GM18507 (cell line): ENCODE measurements around the gene SGMS1.
"Not testable (repeated sequence)": the region's sequence is repeated elsewhere in the genome, so short reads cannot be mapped to it uniquely, and the experiment has no call there.

ENCODE experiments used
- DNase-seq: peaks from one replicate; pipeline ENCODE4 v3.0.0; 2011; ENCODE audit warnings: low read depth; ENCODE audit not compliant: insufficient read length; ENCODE audit errors: extremely low spot score
- FAIRE-seq: peaks from 2 replicates; lab custom pipeline; 2011; peaks lifted over from hg19 to GRCh38; lab: Jason Lieb, UNC

Gene SGMS1

GRCh38 chr10:50520115-50520514 lies 103.6 kb downstream of the SGMS1 start:
- FAIRE-seq: no peak
- DNase-seq: no peak

DNA sequence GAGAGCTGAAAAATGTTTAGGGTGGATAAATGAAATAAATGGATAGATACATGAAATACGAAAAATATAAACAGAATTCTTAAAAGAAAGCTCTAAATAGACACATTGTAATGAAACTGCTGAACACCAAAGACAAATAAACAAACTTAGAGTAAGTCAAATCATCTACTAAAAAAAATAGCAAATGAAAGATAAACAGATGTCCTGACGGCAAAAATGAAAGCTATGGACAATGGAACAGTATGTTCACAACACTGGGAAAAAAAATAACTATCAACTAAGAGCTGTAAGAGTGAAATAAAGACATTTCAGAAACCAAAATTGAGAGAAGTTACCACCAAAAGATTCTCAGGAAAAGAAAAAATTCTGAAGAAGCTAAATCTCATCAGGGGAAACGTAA lies 106.1 kb downstream of the SGMS1 start:
- no peak for FAIRE-seq
- DNase-seq: no peak

DNA sequence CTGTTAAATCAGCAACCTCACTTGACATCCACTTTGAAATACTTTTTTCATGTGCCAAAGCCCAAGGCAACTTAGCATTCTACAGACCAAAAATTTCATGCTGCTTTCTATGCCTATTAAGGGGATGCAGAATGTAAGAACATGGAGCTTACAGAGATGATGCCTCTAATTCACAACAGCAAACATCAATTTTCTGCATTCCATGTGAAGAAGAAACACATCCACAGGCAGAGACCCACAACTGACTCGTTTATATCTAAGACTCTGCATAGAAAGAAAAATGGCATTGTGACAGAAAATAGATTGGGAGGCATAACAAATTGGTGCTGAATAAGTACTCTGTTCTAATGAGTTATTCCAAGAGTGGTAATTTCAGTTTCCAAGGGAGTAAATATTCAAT lies 107.6 kb downstream of the SGMS1 start:
- DNase-seq (no peak), FAIRE-seq (no peak)

DNA sequence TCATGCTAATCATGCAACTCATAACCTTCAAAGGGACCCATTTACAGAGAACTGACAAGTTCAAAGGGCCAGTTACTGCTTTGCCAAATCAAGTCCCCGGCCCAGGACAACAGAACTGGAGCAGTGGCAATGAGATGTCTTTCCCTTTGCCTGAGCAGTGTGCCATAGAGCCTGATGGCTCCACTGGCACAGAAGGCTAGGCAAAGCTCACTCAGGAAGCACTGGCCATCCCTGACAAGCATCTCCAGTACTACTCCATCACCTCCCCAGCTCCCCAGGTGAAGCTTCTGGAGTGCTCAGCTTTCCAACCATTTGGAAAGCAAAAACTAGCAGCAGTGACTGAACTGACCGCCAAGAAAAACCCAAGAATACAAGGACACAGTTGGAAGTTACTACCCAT lies 108.3 kb downstream of the SGMS1 start:
- FAIRE-seq (no peak), DNase-seq (no peak)

GRCh38 chr10:50514995-50515394 lies 108.8 kb downstream of the SGMS1 start:
- FAIRE-seq: no peak

DNA sequence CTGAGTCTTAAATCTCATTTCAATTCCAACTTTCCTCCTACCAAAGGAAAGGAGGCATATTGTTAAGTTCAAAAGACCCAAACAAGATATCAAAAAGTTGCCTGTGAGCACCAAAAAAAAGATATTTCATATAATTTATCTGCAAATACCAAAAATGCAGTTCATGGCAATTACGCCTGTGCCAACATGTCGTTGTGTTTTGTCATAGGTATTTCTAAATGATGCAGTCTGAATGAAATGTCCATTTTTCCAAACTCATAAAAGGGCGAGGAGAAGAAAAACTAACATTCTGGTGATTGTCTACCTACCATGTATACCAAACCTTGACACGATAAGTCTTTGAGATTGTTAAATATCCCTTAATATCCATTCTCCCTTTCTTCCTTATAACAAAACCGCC lies 109.8 kb downstream of the SGMS1 start:
- no peak for DNase-seq
- FAIRE-seq: no peak

More at GRCh38 chr10:50514995-50515394, 108.8 kb downstream of the SGMS1 start:
- no peak for DNase-seq

GRCh38 chr10:50512743-50513416 lies 110.9 kb downstream of the SGMS1 start:
- FAIRE-seq (peak; percentile 97), DNase-seq (peak; percentile 28)

DNA sequence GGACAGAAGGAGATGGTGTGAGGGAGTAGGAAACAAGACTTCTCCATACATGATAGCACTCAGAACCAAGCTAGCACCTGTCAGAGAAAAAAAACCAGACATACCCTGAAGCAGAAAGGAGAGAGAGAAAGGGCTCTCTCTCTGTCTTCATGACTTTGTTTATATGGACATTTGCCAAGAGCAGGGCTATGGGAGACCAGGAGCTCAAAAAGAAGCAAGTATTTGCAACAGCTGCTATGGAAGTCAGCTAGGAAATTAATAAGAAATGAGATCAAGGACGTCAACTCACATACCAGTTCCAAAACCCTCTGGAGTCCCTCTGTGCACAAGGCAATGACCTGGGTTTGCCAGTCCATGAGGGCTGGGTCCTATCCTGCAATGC lies 111.6 kb downstream of the SGMS1 start:
- DNase-seq (no peak), FAIRE-seq (no peak)

DNA sequence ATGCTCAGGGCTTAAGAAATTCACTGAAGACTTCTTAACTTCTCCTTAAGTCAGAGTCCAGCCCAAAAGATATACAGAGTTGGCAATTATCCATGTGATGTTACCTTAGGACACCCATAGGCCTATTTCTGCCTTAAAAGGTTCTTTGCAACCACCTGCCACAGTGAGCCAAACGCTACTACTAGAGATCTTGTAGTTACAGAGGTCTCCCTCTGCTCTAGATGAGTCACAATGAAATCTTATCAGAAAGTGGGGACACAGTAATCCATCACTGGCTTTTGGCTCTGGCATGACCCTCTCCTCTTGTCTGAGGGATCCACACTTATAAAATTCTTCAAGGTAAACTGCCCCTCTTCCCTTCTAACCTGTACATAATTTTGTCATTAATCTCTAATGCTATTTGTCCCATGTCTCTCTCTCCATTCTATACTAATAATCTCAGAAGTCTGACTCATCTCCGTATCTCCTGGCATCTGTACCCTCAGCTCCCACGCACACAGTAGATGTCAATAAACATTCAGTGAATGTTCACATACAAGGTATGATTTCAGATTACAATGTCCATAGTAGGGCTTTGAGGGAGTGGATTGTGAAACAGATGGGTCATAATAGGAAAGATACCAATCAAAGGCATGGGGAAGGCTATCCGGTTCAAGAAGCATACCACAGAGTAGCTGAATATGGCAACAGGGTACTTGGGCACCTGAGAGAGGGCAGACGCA lies 112.1 kb downstream of the SGMS1 start:
- peak; percentile 89 for FAIRE-seq
- no peak for DNase-seq

DNA sequence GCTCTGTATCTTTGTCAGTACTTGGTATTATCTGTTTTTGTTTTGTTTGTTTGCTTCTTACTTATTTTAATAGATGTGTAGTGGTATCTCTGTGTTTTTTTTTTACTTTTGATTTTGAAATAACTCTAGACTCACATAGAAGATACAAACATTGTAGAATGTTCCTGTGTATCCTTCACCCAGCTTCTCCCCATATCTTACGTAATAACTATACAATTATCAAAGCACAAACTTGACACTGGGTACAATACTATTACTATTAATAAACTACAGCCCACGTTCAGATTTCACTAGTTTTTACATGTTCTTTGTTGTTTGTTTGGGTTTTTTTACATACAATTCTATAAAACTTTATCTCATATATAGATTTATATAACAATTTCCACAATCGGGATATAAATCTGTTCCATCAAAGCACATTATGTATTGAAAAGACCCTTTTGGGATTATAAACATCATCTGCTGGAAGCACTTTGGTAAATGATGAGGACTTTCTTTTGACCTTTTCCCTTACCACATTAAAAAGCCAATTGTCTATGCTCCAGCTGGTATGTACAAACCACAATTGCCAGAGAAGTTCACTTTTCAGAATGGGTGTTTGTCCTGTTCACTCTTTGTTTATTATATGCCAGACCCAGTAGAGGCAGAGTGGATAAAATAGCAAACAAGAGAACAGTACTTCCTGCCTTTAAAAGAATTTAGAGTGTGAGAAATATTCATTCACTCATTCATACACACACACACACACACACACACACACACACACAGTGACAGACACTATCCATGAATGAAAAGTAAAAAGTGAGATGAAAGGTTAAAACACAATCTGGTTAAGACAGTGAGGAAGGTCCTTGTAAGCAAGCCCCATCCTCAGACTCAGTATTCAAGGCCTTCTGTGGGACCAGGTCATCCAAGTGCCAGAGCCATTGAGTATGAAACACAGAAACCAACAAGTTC lies 113.0 kb downstream of the SGMS1 start:
- no peak for DNase-seq
- no peak for FAIRE-seq

- FAIRE-seq: peak; percentile 100
- peak; percentile 67 for DNase-seq
Measured at GRCh38 chr10:50508315-50509051, 115.3 kb downstream of the SGMS1 start.

DNA sequence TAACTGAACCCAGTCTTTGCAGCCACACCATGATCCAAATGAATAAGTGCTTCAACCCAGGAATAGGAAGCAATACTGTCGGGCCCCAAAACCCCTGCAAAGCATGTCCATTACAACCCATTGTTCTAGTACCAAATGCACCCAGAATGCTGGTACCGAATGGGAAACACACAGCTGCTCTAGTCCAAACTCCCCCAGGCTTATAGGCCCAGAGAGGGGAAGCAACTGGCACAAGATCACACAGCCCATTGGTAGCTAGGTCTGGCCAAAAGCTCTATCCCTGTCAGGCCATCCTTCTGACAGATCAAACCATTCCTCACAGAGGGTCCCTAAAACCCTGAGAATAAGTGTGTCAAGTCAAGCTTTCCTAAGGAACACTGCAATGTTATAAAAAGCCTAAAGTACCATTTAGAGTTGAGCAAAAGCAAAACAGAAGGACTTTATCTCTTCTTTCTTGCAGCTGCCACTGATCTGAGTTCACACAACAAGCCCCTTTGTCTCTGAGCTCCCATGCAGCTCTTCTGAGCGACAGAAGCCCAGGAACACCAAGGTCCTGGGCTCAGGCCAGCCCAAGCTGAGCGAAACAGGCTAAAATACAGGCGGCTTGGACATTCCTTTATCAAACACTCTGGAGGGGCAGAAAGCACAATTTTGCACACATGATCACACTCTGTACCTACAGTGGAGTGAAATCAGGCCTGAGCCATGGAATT lies 116.7 kb downstream of the SGMS1 start:
- peak; percentile 33 for FAIRE-seq
- no peak for DNase-seq

- no peak for DNase-seq
- FAIRE-seq: no peak
Measured at GRCh38 chr10:50504389-50504788, 119.4 kb downstream of the SGMS1 start.

DNA sequence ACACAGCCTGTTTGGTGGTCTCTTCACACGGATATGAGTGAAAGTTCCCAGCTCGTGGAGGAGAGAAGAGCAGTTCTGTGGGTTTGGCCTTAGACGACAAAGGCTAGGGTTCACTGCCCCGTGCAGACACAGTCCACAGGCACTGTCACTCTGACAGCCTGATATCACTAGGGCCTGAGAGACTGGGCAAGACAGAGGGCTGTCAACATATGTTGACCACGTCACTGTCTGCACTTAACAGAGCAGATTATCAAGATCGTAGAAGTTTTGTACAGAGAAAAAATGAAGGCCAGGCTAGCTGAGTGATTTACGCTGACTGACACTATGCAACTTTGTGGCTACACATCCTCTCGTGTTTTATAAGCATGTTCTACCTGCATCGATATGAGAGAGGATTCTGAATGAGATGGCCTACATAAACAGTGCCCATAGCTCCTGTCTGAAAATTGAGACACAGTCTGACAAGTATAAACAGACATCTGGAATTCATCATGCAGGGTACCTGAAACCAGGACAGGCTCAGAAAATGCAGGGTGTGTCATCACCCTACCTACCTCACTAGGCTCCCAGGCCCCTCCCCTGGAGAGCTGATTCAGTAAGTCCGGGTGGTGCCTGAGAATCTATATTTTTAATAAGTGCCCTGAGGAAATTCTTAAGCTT lies 120.0 kb downstream of the SGMS1 start:
- FAIRE-seq (peak; percentile 5), DNase-seq (no peak)

DNA sequence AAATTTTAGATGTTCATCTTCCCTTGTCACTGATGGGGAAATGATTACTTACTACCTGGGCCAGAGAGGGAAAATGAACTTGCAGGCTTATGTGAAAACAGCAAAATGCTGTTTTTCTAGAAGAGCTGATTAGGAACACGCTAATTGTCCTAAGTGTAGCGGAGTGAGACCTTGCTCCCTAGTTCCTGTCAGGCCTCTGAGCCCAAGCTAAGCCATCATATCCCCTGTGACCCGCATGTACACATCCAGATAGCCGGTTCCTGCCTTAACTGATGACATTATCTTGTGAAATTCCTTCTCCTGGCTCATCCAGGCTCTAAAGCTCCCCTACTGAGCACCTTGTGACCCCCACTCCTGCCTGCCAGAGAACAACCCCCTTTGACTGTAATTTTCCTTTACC lies 120.6 kb downstream of the SGMS1 start:
- not testable (repeated sequence) for DNase-seq, FAIRE-seq

DNA sequence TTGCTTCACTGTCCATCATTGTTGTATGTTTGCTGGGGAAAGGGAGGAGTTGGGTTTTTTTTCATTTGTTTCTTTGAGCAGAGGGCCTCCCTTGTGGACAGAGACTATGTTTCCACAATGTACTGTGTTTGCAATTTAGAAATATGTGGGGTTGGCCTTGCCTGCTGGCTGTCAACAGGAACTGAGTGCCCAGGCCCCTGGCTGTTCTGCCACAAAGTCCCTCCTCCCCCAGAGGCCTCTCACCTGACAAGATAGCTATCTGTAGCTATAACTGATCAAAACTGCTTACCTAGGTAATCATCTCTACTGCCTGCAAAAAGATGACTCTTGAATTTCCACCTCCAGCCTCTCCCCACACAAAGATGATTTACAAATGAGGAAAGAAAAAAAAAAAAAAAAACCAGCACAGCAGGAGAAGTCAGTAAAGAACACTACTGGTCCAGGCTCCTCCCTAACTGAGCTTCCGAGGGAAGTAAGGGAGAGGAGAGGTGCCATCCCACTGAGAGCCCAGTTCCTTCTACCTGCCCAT lies 121.8 kb downstream of the SGMS1 start:
- FAIRE-seq (peak; percentile 71), DNase-seq (no peak)

DNA sequence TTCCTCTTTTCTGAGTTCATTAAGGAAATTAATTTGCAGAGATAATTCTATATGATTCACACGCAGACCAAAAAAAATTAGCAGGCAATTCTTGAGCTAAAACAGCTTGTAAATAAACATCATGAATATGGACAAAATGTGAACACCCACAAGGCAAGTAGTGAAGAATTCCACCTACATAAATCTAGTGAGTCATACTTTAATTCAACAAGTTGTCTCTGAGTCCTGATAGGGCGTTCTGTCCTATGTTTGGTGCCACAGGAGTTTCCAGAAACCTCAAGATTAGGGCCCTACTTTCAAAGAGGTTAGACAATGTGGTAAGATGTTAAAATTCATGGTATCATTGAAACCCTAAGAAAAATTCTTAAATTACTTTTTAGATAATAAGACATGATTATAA lies 122.3 kb downstream of the SGMS1 start:
- FAIRE-seq: no peak
- no peak for DNase-seq

GRCh38 chr10:50498465-50498864 lies 125.3 kb downstream of the SGMS1 start:
- DNase-seq: no peak
- FAIRE-seq: peak; percentile 53
